ENCODE data around the gene PUS7L. TPM values are rescaled to one million over a fixed set of nuclear protein-coding genes. Genes with fewer than 3 reads are reported as not detected.

The PUS7L gene
- total RNA-seq, 1 experiment from 2014 or later = 14.4 TPM

GRCh38 chr12:43758247-43758727 is 303 bp downstream of the PUS7L start:
- no peak overlapping the region for H4K5ac ChIP-seq (ENCODE audit: insufficient read length, low read depth, low read length)
- peak overlapping the region; percentile 35 for H3K4me2 ChIP-seq (ENCODE audit: insufficient read depth, insufficient read length, low read length)
- no peak overlapping the region for H3T11ph ChIP-seq (ENCODE audit: low read length)
- H2BK120ac ChIP-seq (ENCODE audit: low read depth, low read length, poor library complexity, severe bottlenecking) = no peak overlapping the region
- no peak overlapping the region for H3K18ac ChIP-seq (ENCODE audit: insufficient read length, low read depth, low read length)
- no peak overlapping the region for H3K56ac ChIP-seq (ENCODE audit: insufficient read length, low read depth, low read length)
- H3K4me3 Mint-ChIP-seq = peak overlapping the region; percentile 67 to 76
- H4K20me1 ChIP-seq (ENCODE audit: control insufficient read depth, insufficient read depth, insufficient read length) = no peaks in the 10 kb centered on the region
- H3K9ac ChIP-seq (ENCODE audit: extremely low read depth, insufficient read length, low read length) = peak overlapping the region; percentile 25
- no peaks in the 10 kb centered on the region for H3K9me3 ChIP-seq (ENCODE audit: control insufficient read depth, low read depth, low read length)
- peaks cover 0 to 6% (median 6%) of the 10 kb centered on the region in 3 experiments; a peak in 2 of 7 replicates for H3K36me3 Mint-ChIP-seq (ENCODE audit: insufficient read depth in 1 of 3, low read depth in 3 of 3)
- H2AFZ ChIP-seq (ENCODE audit: low read length) = no peak overlapping the region
- no peaks in the 10 kb centered on the region for H3K27me3 ChIP-seq (ENCODE audit: insufficient read depth, low read length)
- DNase-seq = no peak
- no peaks in the 10 kb centered on the region for H3K27me3 Mint-ChIP-seq (ENCODE audit: low read depth)
- peaks cover 3% of the 10 kb centered on the region for H3K23me2 ChIP-seq (ENCODE audit: insufficient read length, low read depth, low read length, poor library complexity, severe bottlenecking)
- H4K8ac ChIP-seq (replicated peaks; ENCODE audit: insufficient read length, low read depth, low read length) = no peak overlapping the region
- no peak overlapping the region for H2BK5ac ChIP-seq (ENCODE audit: insufficient read length, low read length)
- no peaks in the 10 kb centered on the region for H3K9me3 Mint-ChIP-seq
- no peak overlapping the region for H2BK12ac ChIP-seq (ENCODE audit: insufficient read length, low read depth, low read length)
- WGBS (ENCODE audit: extremely low coverage, insufficient read length, low lambda C conversion rate) = no CpG with 5 or more reads among the region's 18 CpGs
- no peaks in the 10 kb centered on the region for H3K79me2 ChIP-seq (ENCODE audit: insufficient read depth, low read length)
- no peak overlapping the region for H2AK5ac ChIP-seq (ENCODE audit: insufficient read length, low read length)
- H3K79me1 ChIP-seq (ENCODE audit: insufficient read depth, low read depth, low read length, poor library complexity, severe bottlenecking) = no peaks in the 10 kb centered on the region
- no peak overlapping the region for H2BK20ac ChIP-seq (ENCODE audit: low read depth, low read length, poor library complexity, severe bottlenecking)
- H3K4me1 ChIP-seq (ENCODE audit: insufficient read depth, low read length) = peaks cover 2% of the 10 kb centered on the region
- H3K4me1 Mint-ChIP-seq = peaks cover 24 to 33% of the 10 kb centered on the region in 2 experiments
- H3K27ac ChIP-seq (ENCODE audit: insufficient read length, low read depth, low read length) = no peak overlapping the region
- H2BK15ac ChIP-seq (ENCODE audit: low read depth, low read length) = no peak overlapping the region
- H3K23ac ChIP-seq (ENCODE audit: insufficient read length, low read depth, low read length) = no peak overlapping the region
- H3K4ac ChIP-seq (ENCODE audit: low read depth, low read length) = no peak overlapping the region
- no peak overlapping the region for H4K91ac ChIP-seq (ENCODE audit: insufficient read length, low read depth, low read length)
- no peak overlapping the region for H3K14ac ChIP-seq (ENCODE audit: insufficient read depth, low read length)
- TF ChIP-seq, protein P1, sequence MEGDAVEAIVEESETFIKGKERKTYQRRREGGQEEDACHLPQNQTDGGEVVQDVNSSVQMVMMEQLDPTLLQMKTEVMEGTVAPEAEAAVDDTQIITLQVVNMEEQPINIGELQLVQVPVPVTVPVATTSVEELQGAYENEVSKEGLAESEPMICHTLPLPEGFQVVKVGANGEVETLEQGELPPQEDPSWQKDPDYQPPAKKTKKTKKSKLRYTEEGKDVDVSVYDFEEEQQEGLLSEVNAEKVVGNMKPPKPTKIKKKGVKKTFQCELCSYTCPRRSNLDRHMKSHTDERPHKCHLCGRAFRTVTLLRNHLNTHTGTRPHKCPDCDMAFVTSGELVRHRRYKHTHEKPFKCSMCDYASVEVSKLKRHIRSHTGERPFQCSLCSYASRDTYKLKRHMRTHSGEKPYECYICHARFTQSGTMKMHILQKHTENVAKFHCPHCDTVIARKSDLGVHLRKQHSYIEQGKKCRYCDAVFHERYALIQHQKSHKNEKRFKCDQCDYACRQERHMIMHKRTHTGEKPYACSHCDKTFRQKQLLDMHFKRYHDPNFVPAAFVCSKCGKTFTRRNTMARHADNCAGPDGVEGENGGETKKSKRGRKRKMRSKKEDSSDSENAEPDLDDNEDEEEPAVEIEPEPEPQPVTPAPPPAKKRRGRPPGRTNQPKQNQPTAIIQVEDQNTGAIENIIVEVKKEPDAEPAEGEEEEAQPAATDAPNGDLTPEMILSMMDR (conservative IDR thresholded peaks at IDR 0.05) = no peak
- peak overlapping the region in 2 of 3 experiments; percentile 9 to 21; a peak in 1 of 7 replicates for H3K27ac Mint-ChIP-seq

Measured in H9 (cell line).